ENCODE measurements around the gene ABCA8.

The ABCA8 gene

DNA sequence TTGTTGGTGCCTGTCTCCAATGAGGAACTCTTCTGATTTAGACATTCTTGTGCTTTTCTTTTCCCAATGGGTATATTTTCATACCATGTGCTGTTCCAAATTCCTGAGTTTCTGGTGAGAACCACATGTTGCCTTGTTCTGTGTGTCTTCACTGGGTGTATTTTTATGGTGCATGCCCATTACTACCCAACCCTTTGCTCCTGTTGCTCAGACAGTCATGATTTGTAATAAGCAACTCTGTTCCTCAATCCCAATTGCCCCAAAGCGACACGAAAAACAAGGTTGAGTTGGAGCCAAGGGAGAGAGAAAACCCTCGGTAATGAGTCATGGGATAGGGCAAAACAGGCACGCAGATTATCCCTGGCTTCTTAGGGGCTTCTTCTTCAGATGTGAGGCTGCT is 101.8 kb downstream of the ABCA8 start:
- DNase-seq (ENCODE audit: low read depth), result no peak
- no peak overlapping the region for H3K4me3 ChIP-seq (ENCODE audit: low read length)
- TF ChIP-seq, protein P1, sequence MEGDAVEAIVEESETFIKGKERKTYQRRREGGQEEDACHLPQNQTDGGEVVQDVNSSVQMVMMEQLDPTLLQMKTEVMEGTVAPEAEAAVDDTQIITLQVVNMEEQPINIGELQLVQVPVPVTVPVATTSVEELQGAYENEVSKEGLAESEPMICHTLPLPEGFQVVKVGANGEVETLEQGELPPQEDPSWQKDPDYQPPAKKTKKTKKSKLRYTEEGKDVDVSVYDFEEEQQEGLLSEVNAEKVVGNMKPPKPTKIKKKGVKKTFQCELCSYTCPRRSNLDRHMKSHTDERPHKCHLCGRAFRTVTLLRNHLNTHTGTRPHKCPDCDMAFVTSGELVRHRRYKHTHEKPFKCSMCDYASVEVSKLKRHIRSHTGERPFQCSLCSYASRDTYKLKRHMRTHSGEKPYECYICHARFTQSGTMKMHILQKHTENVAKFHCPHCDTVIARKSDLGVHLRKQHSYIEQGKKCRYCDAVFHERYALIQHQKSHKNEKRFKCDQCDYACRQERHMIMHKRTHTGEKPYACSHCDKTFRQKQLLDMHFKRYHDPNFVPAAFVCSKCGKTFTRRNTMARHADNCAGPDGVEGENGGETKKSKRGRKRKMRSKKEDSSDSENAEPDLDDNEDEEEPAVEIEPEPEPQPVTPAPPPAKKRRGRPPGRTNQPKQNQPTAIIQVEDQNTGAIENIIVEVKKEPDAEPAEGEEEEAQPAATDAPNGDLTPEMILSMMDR (IDR thresholded peaks at IDR 0.05; ENCODE audit: insufficient read depth, low read depth, low read length, missing control alignments), result no peak

DNA sequence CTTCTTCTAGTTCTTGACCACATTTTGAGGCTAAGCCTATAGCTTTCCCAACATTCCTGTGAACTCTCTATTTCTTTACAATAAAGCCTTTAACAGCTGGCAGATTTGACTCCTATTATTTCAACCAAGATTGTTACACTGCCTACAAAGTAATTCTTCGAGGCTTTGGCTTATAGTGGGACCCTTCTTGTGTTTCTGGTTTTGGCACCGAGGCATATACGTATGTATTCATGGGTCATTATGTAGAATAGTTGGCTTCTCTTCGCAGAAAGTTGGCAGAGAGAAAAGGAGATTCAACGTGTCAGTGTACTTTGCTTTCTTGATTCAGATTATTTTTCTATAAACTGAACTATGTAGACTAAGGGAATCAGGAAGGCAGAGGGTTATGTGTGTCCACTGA is 102.2 kb downstream of the ABCA8 start:
- no peak overlapping the region for H3K4me3 ChIP-seq (ENCODE audit: low read length)
- TF ChIP-seq, protein P1 (IDR thresholded peaks at IDR 0.05; ENCODE audit: insufficient read depth, low read depth, low read length, missing control alignments), result no peak
- no peak for DNase-seq (ENCODE audit: low read depth)

DNA sequence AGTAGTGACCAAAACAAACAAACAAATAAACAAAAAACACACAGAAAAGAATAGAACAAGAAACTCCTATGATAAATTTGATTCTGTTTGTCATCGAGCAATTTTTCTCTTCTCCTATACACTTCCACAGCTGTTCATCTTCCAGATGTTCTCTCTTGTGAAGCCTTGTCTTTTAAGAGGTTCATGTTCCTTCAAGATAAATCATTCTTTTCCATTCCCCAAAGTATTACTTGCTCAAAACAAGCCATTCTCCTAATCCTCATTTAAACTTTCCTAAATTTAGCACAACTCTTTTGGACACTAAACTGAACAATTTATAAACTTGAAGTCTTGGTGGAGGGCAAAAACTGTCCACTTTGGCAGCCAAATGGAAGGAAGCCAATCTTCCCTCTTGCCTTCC is 103.3 kb downstream of the ABCA8 start:
- DNase-seq (ENCODE audit: low read depth), result no peak
- TF ChIP-seq, protein P1 (IDR thresholded peaks at IDR 0.05; ENCODE audit: insufficient read depth, low read depth, low read length, missing control alignments), result no peak
- no peak overlapping the region for H3K4me3 ChIP-seq (ENCODE audit: low read length)

DNA sequence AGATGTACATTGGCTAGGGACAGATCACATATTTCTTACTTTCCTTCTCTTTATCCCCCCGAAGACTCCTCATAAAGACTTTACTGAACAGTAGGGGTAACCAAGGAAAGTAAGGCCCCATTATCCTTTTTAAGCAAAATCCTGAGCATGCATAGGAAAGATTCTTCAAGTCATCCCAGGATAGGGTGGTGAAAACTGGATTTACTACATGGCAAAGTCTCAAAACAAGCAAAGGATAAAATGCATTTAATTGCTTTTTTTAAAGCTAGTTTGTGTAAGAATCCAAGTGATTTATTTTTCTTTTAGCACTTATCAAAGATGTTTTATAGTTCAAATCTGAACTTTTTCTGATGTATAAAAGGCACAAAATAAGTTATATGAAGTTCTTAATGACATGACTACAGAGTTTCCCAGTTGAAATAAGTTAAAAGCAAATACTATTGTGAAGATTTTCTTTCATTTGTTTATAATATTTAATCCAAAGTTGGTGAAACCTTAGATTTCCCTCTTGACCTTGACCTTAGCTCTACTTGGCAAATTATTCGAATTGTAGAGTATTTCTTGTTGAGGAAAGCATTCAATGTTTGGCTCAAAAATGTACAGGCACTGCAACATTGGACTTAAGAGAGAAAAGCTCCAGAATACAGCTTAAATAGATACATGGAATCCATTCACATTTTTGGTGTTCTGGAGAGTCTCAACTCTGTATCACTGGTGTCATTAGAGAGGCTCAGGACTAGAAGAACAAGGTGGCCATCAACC is 104.3 kb downstream of the ABCA8 start:
- TF ChIP-seq, protein P1 (IDR thresholded peaks at IDR 0.05; ENCODE audit: insufficient read depth, low read depth, low read length, missing control alignments), result no peak
- H3K4me3 ChIP-seq (ENCODE audit: low read length), result no peak overlapping the region
- DNase-seq (ENCODE audit: low read depth), result no peak

DNA sequence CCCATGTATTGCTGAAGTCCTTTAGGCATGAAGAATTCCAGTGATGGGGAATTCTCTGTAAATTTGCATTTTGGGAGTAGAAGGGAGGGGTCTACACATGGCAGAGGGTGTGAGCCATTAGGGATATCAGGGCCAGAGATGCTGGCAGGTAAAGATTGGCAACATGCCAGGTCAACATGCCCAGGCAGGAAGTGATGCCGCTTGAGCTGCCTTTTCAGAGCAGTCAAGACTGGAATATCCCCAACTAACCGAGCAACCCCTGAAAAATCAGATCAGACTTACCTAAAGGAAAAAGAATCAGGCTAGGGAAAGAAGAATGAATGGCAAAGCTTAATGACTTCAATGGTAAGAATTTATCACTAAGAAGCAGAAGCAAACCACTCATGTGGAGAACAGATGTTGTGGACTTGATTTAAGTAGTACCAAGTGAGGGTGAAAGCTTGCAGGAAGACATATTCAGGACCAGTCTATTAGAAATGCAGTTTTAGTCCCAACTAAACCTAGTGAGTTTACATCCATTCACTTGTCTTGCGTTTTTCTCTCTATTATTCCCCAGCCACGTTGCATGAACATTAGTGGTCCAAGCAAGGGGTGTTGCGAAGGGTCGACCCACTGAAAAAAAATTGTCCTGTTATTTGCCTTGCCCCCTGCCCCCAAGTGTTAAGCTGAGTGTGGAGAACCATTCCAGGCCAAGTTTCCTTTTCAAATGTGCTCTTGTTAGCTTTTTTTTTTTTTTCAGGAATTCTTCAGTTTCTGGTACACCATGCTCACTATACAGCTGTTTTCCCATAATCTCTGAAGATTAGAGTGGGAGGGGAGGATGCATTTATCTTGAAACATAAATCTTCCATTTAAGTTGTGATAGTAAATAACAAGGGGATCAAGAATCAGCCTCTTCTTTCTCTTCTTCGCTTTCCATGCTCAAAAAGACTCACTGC is 105.2 kb downstream of the ABCA8 start:
- TF ChIP-seq, protein P1 (IDR thresholded peaks at IDR 0.05; ENCODE audit: insufficient read depth, low read depth, low read length, missing control alignments), result no peak
- H3K4me3 ChIP-seq (ENCODE audit: low read length), result no peak overlapping the region
- DNase-seq (ENCODE audit: low read depth), result peak; percentile 77

DNA sequence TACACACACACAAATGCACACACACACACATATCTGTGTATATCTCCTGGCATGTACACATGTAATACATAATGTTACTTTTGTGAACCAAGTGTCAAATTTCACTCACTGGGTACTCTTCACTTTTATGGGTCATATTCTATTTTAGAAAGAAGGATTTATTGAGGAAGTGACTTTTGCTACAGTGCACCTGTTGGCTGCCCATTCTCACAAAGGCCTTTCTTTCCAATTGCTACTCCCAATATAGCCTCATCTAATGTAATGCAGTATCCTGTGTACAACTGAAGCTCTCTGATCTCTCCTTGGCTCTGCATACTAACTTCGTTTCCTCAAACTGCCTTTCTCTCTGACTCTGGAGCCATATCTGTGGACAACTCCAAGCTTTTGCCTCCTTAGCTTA is 107.5 kb downstream of the ABCA8 start:
- TF ChIP-seq, protein P1 (IDR thresholded peaks at IDR 0.05; ENCODE audit: insufficient read depth, low read depth, low read length, missing control alignments), result no peak
- no peak overlapping the region for H3K4me3 ChIP-seq (ENCODE audit: low read length)
- no peak for DNase-seq (ENCODE audit: low read depth)
